GM12878 (cell line): Measurements from ENCODE around the gene HBP1. TPM values are rescaled to one million over a fixed set of nuclear protein-coding genes. Genes with fewer than 3 reads are reported as not detected.

Experiments used
- ATAC-seq: fragments of 200-7000 bp; cut with Tn5 transposase; 3 replicates; pipeline ENCODE4 v1.9.1; 2020; ENCODE audit warnings: mild to moderate bottlenecking, moderate library complexity
- BruUV-seq: library from RNA; stranded (reverse); fragments of 400-500 nt; replicated peaks from 2 replicates; lab custom pipeline; 2021; lab: Mats Ljungman, UMichigan
- CTCF ChIA-PET: fragments of 300-600 bp; sonication (Branson Sonifier 250); formaldehyde crosslinking; extraction: SDS; loops from one replicate; lab custom pipeline; 2021; ENCODE audit warnings: inconsistent platforms; lab: Yijun Ruan, JAX
- POLR2A ChIA-PET: fragments of 350-600 bp; formaldehyde crosslinking; extraction: SDS; loops from one replicate; lab custom pipeline; 2021; ENCODE audit warnings: inconsistent platforms; lab: Charles Lee
- RAD21 ChIA-PET: fragments of 300-600 bp; sonication (Branson Sonifier 250); formaldehyde crosslinking; loops from one replicate; lab custom pipeline; 2023; ENCODE audit warnings: antibody characterized with exemption; ENCODE audit not compliant: unreplicated experiment; lab: Charles Lee
- SMC1A ChIA-PET: fragments of 300-600 bp; sonication (Branson Sonifier 250); formaldehyde crosslinking; loops from one replicate; lab custom pipeline; 2023; ENCODE audit not compliant: unreplicated experiment, uncharacterized antibody; lab: Charles Lee
- DNase-seq: peaks from one replicate; pipeline ENCODE4 v3.0.0-alpha.2; 2011; ENCODE audit warnings: low read depth, low spot score
- FAIRE-seq: peaks from 3 replicates; lab custom pipeline; 2011; peaks lifted over from hg19 to GRCh38; lab: Jason Lieb, UNC
- H2AFZ ChIP-seq: 2 replicates; pipeline ENCODE4 v1.6.0; 2011; ENCODE audit warnings: low read depth, low read length, control low read depth; ENCODE audit not compliant: control insufficient read depth
- H3K27ac ChIP-seq: 2 replicates; pipeline ENCODE4 v1.5.1; 2011; ENCODE audit warnings: control low read depth; ENCODE audit not compliant: control insufficient read depth, insufficient read depth
- H3K27me3 ChIP-seq, 2 experiments: replicated peaks in 1 of 2; 2 replicates each; pipeline versions ENCODE4 v1.6.0 to v1.6.1; 2011; ENCODE audit warnings: low read length in 1 of 2; ENCODE audit not compliant: control insufficient read depth in 2 of 2, insufficient read depth in 2 of 2
- H3K36me3 ChIP-seq, 2 experiments: 2 replicates each; pipeline ENCODE4 v1.5.1; 2011; ENCODE audit warnings: low read length in 1 of 2; ENCODE audit not compliant: control insufficient read depth in 2 of 2, insufficient read depth in 2 of 2
- H3K4me1 ChIP-seq: 2 replicates; pipeline ENCODE4 v1.6.1; 2011; ENCODE audit warnings: mild to moderate bottlenecking, low read length, moderate library complexity, mixed read lengths; ENCODE audit not compliant: control insufficient read depth, insufficient read depth
- H3K4me2 ChIP-seq: 2 replicates; pipeline ENCODE4 v1.6.0; 2011; ENCODE audit warnings: control low read depth; ENCODE audit not compliant: control insufficient read depth, insufficient read depth
- H3K4me3 ChIP-seq: fragments of 200-600 bp; sonication (generic); 2 replicates; pipeline ENCODE4 v1.5.1; 2016
- H3K79me2 ChIP-seq: 2 replicates; pipeline ENCODE4 v1.6.0; 2011; ENCODE audit warnings: low read length; ENCODE audit not compliant: control insufficient read depth, insufficient read depth
- H3K9ac ChIP-seq: 2 replicates; pipeline ENCODE4 v1.8.0; 2011; ENCODE audit warnings: low read length, control low read depth, mixed read lengths; ENCODE audit not compliant: control insufficient read depth, insufficient read depth
- H3K9me3 ChIP-seq: replicated peaks from 3 replicates; pipeline ENCODE4 v1.5.1; 2011; ENCODE audit warnings: mild to moderate bottlenecking, low read length; ENCODE audit not compliant: control insufficient read depth, insufficient read depth
- H4K20me1 ChIP-seq: 2 replicates; pipeline ENCODE4 v1.6.0; 2011; ENCODE audit not compliant: control insufficient read depth, insufficient read depth
- ATF3 ChIP-seq: IDR thresholded peaks from 2 replicates; pipeline ENCODE4 v1.6.1; 2011; ENCODE audit warnings: low read depth, mild to moderate bottlenecking, low read length, moderate library complexity, borderline replicate concordance; ENCODE audit errors: extremely low read depth
- CBX5 ChIP-seq: sonication (generic); IDR thresholded peaks from 2 replicates; pipeline ENCODE4 v1.6.1; 2016; ENCODE audit warnings: low read depth, moderate library complexity, mild to moderate bottlenecking, inconsistent platforms
- KAT2A ChIP-seq: conservative IDR thresholded peaks from 2 replicates; pipeline ENCODE4 v1.6.1; 2011; ENCODE audit warnings: low read depth, low read length; ENCODE audit not compliant: control insufficient read depth
- KDM1A ChIP-seq: fragments of 200-600 bp; sonication (generic); IDR thresholded peaks from 2 replicates; pipeline ENCODE4 v1.6.1; 2016; ENCODE audit warnings: borderline replicate concordance
- MTA2 ChIP-seq: fragments of 450-650 bp; IDR thresholded peaks from 2 replicates; pipeline ENCODE4 v1.6.1; 2016; ENCODE audit warnings: low read depth, mild to moderate bottlenecking, moderate library complexity
- NKRF ChIP-seq: fragments of 450-650 bp; conservative IDR thresholded peaks from 2 replicates; pipeline ENCODE4 v1.6.1; 2017; ENCODE audit warnings: mild to moderate bottlenecking, moderate library complexity
- NRF1 ChIP-seq: conservative IDR thresholded peaks from 2 replicates; pipeline ENCODE4 v1.6.1; 2011; ENCODE audit warnings: mild to moderate bottlenecking, low read depth, low read length, improper control_type of control experiment
- RAD51 ChIP-seq: fragments of 450-650 bp; IDR thresholded peaks from 2 replicates; pipeline ENCODE4 v1.6.1; 2016; ENCODE audit warnings: moderate library complexity, mild to moderate bottlenecking, inconsistent platforms
- RB1 ChIP-seq: fragments of 450-650 bp; formaldehyde crosslinking; IDR thresholded peaks from 2 replicates; pipeline ENCODE4 v1.6.1; 2017; ENCODE audit warnings: mild to moderate bottlenecking, borderline replicate concordance
- RCOR1 ChIP-seq: conservative IDR thresholded peaks from 2 replicates; pipeline ENCODE4 v1.6.1; 2012; ENCODE audit warnings: low read depth, low read length, improper control_type of control experiment
- SP1 ChIP-seq: IDR thresholded peaks from one replicate; pipeline ENCODE4 v1.6.1; 2011; ENCODE audit warnings: low read depth, low read length
- SPI1 ChIP-seq: IDR thresholded peaks from 2 replicates; pipeline ENCODE4 v1.6.1; 2011; ENCODE audit warnings: low read depth, mild to moderate bottlenecking, low read length, moderate library complexity, borderline replicate concordance; ENCODE audit not compliant: insufficient read depth
- SRF ChIP-seq, 2 experiments: IDR thresholded peaks; 2 replicates each; pipeline ENCODE4 v1.6.1; 2011; ENCODE audit warnings: low read depth in 2 of 2, low read length in 2 of 2, mild to moderate bottlenecking in 1 of 2, moderate library complexity in 1 of 2
- TBL1XR1 ChIP-seq: IDR thresholded peaks from 2 replicates; pipeline ENCODE4 v1.6.1; 2012; ENCODE audit warnings: low read depth, low read length, improper control_type of control experiment
- WGBS: methylation state at CpG from one replicate; pipeline ENCODE4 v1.1.6; 2016; ENCODE audit warnings: low lambda C conversion rate; ENCODE audit not compliant: insufficient replicate concordance, insufficient coverage; ENCODE audit errors: missing lambda C conversion rate; 5-methylcytosine and 5-hydroxymethylcytosine counted together
- in situ Hi-C: fragments of 300-500 bp; cut with MboI; formaldehyde crosslinking; loops from 9 replicates; pipeline ENCODE4 v1.14.3; 2018; ENCODE audit warnings: mixed read lengths
- intact Hi-C: fragments of 100-400 bp; cut with micrococcal nuclease; formaldehyde crosslinking; loops from one replicate; pipeline ENCODE4 v1.14.2; 2022; ENCODE audit not compliant: unreplicated experiment
- polyA plus RNA-seq, 11 experiments: library from polyadenylated mRNA; depleted of rRNA in 4 of 11; unstranded in 6 of 11; stranded (reverse) in 5 of 11; fragments of >200 nt; fragmentation: Nextera tagmentation in 4 of 11; fragmentation: Illumina TruSeq in 1 of 11; extraction: Ambion mirVana in 4 of 11; extraction: Trizol in 1 of 11; gene quantifications; 1 replicate in 1 of 11; 2 replicates in 10 of 11; pipeline versions ENCODE4 v1.2.1 to v1.2.3, GENCODE V29; 2011 to 2016; ENCODE audit warnings: inconsistent platforms in 2 of 11, missing spikeins in 2 of 11, low read depth in 1 of 11
- total RNA-seq, 4 experiments: library from RNA; depleted of rRNA in 3 of 4; stranded (reverse); fragments of >200 nt in 3 of 4; fragmentation: Illumina TruSeq in 1 of 4; extraction: Trizol in 1 of 4; gene quantifications; 2 replicates each; pipeline versions ENCODE4 v1.2.1 to v1.2.3, GENCODE V29; 2013 to 2021
- TF ChIP-seq, protein P1 (sequence below): fragments of 450-650 bp; IDR thresholded peaks from 2 replicates; pipeline ENCODE4 v1.6.1; 2016; ENCODE audit warnings: mild to moderate bottlenecking

Gene HBP1
- total and polyA plus RNA-seq, 10 of the 15 experiments (the other 5 are each of a cell fraction or from before 2014, with no cell fraction given): 5.8 to 30.9 (median 9.4) TPM

GRCh38 chr7:107234436-107234835 is 65.6 kb downstream of the HBP1 start:
- no peak for FAIRE-seq
- no peak for ATAC-seq

DNA sequence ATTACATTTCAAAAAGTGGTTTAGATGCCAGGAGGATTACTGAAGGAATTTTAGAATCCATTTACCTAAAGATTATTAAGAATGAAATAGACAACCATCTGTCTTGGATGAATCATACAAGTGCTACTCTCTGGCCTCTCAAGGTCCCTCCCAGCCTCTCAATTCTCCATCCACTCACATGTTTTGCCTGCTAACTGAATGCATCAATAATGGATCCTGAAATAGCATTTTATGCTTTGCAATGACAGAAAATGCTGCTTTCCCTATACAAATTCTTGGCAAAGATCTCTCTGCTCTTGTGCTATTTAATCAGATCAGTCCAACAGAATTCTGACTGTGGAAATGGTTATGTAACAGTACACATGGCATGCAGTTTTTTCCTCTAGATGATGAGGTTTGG is 68.1 kb downstream of the HBP1 start:
- DNase-seq (no peak), FAIRE-seq (no peak), ATAC-seq (no peak)
- Histone ChIP-seq H3K9me3 (no peaks in the 10 kb centered on the region), H3K4me2 (no peak overlapping the region), H3K4me1 (no peaks in the 10 kb centered on the region), H3K27me3 (no peaks in the 10 kb centered on the region), H3K36me3 (no peaks in the 10 kb centered on the region), H3K79me2 (no peaks in the 10 kb centered on the region), H3K27ac (no peak overlapping the region), H3K4me3 (no peak overlapping the region), H4K20me1 (no peaks in the 10 kb centered on the region), H3K9ac (no peak overlapping the region), H2AFZ (no peak overlapping the region)
- RAD21 ChIA-PET: no interaction called here
- POLR2A ChIA-PET: no interaction called here
- BruUV-seq: no TSS peak
- intact Hi-C loops: no loop called here
- in situ Hi-C loops: no loop called here
- CTCF ChIA-PET: no interaction called here
- SMC1A ChIA-PET: no interaction called here
- TF ChIP-seq RB1 (no peak), RAD51 (no peak), RCOR1 (no peak), NKRF (no peak), KAT2A (no peak), TBL1XR1 (no peak), SPI1 (no peak), ATF3 (no peak), SRF (IDR thresholded peaks at IDR 0.05; ENCODE audit: low read depth in 2 of 2, low read length in 2 of 2) (no peak), CBX5 (no peak)
- TF ChIP-seq, protein P1, sequence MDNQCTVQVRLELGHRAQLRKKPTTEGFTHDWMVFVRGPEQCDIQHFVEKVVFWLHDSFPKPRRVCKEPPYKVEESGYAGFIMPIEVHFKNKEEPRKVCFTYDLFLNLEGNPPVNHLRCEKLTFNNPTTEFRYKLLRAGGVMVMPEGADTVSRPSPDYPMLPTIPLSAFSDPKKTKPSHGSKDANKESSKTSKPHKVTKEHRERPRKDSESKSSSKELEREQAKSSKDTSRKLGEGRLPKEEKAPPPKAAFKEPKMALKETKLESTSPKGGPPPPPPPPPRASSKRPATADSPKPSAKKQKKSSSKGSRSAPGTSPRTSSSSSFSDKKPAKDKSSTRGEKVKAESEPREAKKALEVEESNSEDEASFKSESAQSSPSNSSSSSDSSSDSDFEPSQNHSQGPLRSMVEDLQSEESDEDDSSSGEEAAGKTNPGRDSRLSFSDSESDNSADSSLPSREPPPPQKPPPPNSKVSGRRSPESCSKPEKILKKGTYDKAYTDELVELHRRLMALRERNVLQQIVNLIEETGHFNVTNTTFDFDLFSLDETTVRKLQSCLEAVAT: no peak

More at GRCh38 chr7:107234436-107234835, 65.6 kb downstream of the HBP1 start:
- no peaks in the 10 kb centered on the region for H4K20me1 ChIP-seq
- no peak overlapping the region for H2AFZ ChIP-seq
- H3K4me3 ChIP-seq: no peak overlapping the region
- ChIA-PET SMC1A (no interaction called here), CTCF (interaction anchor here (1.3 kb wide), 1 partner anchor 19 kb away, joined by 3 read pairs; no protein-coding TSS in a partner anchor), POLR2A (no interaction called here), RAD21 (interaction anchor here (0.9 kb wide), 1 partner anchor 167 kb away, joined by 3 read pairs; no protein-coding TSS in a partner anchor)
- TF ChIP-seq KDM1A (no peak), SP1 (no peak), MTA2 (no peak), NRF1 (no peak)
- H3K9ac ChIP-seq: no peak overlapping the region
- H3K36me3 ChIP-seq: no peaks in the 10 kb centered on the region
- no peak overlapping the region for H3K27ac ChIP-seq
- in situ Hi-C loops: no loop called here
- intact Hi-C loops: no loop called here
- WGBS: 76% methylated on average over 3 of the region's 3 CpGs
- no peak overlapping the region for H3K4me2 ChIP-seq
- no peaks in the 10 kb centered on the region for H3K9me3 ChIP-seq
- BruUV-seq: no TSS peak
- H3K4me1 ChIP-seq: no peaks in the 10 kb centered on the region
- H3K79me2 ChIP-seq: no peaks in the 10 kb centered on the region
- no peak for DNase-seq
- no peaks in the 10 kb centered on the region for H3K27me3 ChIP-seq
